SJSA1 (cell line): ENCODE results near the gene CLPTM1L. TPM values are rescaled to one million over a fixed set of nuclear protein-coding genes. Genes with fewer than 3 reads are reported as not detected.
"Not testable (repeated sequence)": the region's sequence is repeated elsewhere in the genome, so short reads cannot be mapped to it uniquely, and the experiment has no call there.

Experiments
- DNase-seq, 2 experiments: peaks; one replicate each; pipeline ENCODE4 v3.0.0-alpha.2; 2015 to 2020; ENCODE audit warnings: low spot score in 2 of 2, low read depth in 1 of 2
- H3K27ac ChIP-seq: fragments of 250-450 bp; sonication (Bioruptor Pico); 2 replicates; pipeline ENCODE4 v1.5.1; 2020; ENCODE audit warnings: mild to moderate bottlenecking, moderate library complexity
- H3K27me3 ChIP-seq: fragments of 250-450 bp; sonication (Bioruptor Pico); replicated peaks from 2 replicates; pipeline ENCODE4 v1.5.1; 2020; ENCODE audit warnings: mild to moderate bottlenecking, moderate library complexity
- H3K36me3 ChIP-seq: fragments of 250-450 bp; sonication (Bioruptor Pico); 2 replicates; pipeline ENCODE4 v1.5.1; 2020; ENCODE audit warnings: mild to moderate bottlenecking
- H3K4me1 ChIP-seq: fragments of 250-450 bp; sonication (Bioruptor Pico); replicated peaks from 2 replicates; pipeline ENCODE4 v1.6.1; 2021; ENCODE audit warnings: mild to moderate bottlenecking
- H3K4me3 ChIP-seq: fragments of 250-450 bp; sonication (Bioruptor Pico); 2 replicates; pipeline ENCODE4 v1.5.1; 2020; ENCODE audit warnings: mild to moderate bottlenecking
- H3K9me3 ChIP-seq: fragments of 250-450 bp; sonication (Bioruptor Pico); replicated peaks from 2 replicates; pipeline ENCODE4 v1.5.1; 2020; ENCODE audit warnings: mild to moderate bottlenecking
- total RNA-seq: library from RNA; depleted of rRNA; stranded (reverse); fragments of >200 nt; shearing (Covaris generic); gene quantifications from 2 replicates; pipeline ENCODE4 v1.2.3, GENCODE V29; 2014

The CLPTM1L gene
- total RNA-seq, 1 experiment from 2014 or later: 241 TPM

GRCh38 chr5:1329111-1329579, 15.8 kb downstream of the CLPTM1L start:
- peaks cover 6% of the 10 kb centered on the region; the same call in 1 of the 2 replicates for H3K9me3 ChIP-seq
- peaks cover 57% of the 10 kb centered on the region for H3K36me3 ChIP-seq
- no peaks in the 10 kb centered on the region for H3K27me3 ChIP-seq
- DNase-seq: no peak
- H3K27ac ChIP-seq: no peak overlapping the region
- H3K4me1 ChIP-seq: peaks cover 6% of the 10 kb centered on the region; the same call in 1 of the 2 replicates
- no peak overlapping the region for H3K4me3 ChIP-seq

GRCh38 chr5:1328237-1329110, 16.4 kb downstream of the CLPTM1L start:
- H3K36me3 ChIP-seq: peaks cover 59% of the 10 kb centered on the region
- not testable (repeated sequence) for H3K27ac ChIP-seq, H3K4me3 ChIP-seq, H3K4me1 ChIP-seq, H3K9me3 ChIP-seq, H3K27me3 ChIP-seq
- peak in 1 of 2 experiments; percentile 30 for DNase-seq

- H3K36me3 ChIP-seq: peaks cover 63% of the 10 kb centered on the region
Observed at GRCh38 chr5:1326901-1327756, 17.8 kb downstream of the CLPTM1L start.

GRCh38 chr5:1326532-1326875, 18.4 kb downstream of the CLPTM1L start:
- H3K36me3 ChIP-seq: peaks cover 63% of the 10 kb centered on the region
- not testable (repeated sequence) for H3K4me3 ChIP-seq, H3K4me1 ChIP-seq, H3K9me3 ChIP-seq, H3K27ac ChIP-seq, H3K27me3 ChIP-seq, DNase-seq

More at GRCh38 chr5:1326901-1327756, 17.8 kb downstream of the CLPTM1L start:
- H3K27me3 ChIP-seq, H3K9me3 ChIP-seq, H3K4me3 ChIP-seq, H3K27ac ChIP-seq, H3K4me1 ChIP-seq: not testable (repeated sequence)
- peak in 1 of 2 experiments; percentile 27 for DNase-seq

- Histone ChIP-seq H3K27me3 (no peaks in the 10 kb centered on the region), H3K4me3 (no peak overlapping the region), H3K9me3 (peaks cover 6% of the 10 kb centered on the region; the same call in 1 of the 2 replicates), H3K36me3 (peaks cover 61% of the 10 kb centered on the region), H3K27ac (no peak overlapping the region), H3K4me1 (peaks cover 6% of the 10 kb centered on the region; the same call in 1 of the 2 replicates)
- DNase-seq: no peak
Observed at GRCh38 chr5:1325870-1326531, 18.9 kb downstream of the CLPTM1L start.

GRCh38 chr5:1325191-1325741, 19.6 kb downstream of the CLPTM1L start:
- no peak for DNase-seq
- Histone ChIP-seq H3K27me3 (no peaks in the 10 kb centered on the region), H3K4me3 (no peak overlapping the region), H3K36me3 (peaks cover 61% of the 10 kb centered on the region), H3K9me3 (peaks cover 6% of the 10 kb centered on the region; the same call in 1 of the 2 replicates), H3K4me1 (peaks cover 6% of the 10 kb centered on the region; the same call in 1 of the 2 replicates), H3K27ac (no peak overlapping the region)

GRCh38 chr5:1324719-1325190, 20.1 kb downstream of the CLPTM1L start:
- H3K27me3 ChIP-seq: no peaks in the 10 kb centered on the region
- H3K4me1 ChIP-seq: peaks cover 6% of the 10 kb centered on the region; the same call in 1 of the 2 replicates
- H3K9me3 ChIP-seq: peaks cover 6% of the 10 kb centered on the region; the same call in 1 of the 2 replicates
- no peak overlapping the region for H3K4me3 ChIP-seq
- peaks cover 62% of the 10 kb centered on the region for H3K36me3 ChIP-seq
- no peak overlapping the region for H3K27ac ChIP-seq
- DNase-seq: no peak

- DNase-seq: no peak
- Histone ChIP-seq H3K4me1 (peaks cover 6% of the 10 kb centered on the region; the same call in 1 of the 2 replicates), H3K27me3 (no peaks in the 10 kb centered on the region), H3K9me3 (peaks cover 6% of the 10 kb centered on the region; the same call in 1 of the 2 replicates), H3K36me3 (peaks cover 67% of the 10 kb centered on the region), H3K27ac (no peak overlapping the region), H3K4me3 (no peak overlapping the region)
Observed at GRCh38 chr5:1324301-1324700, 20.6 kb downstream of the CLPTM1L start.

- no peak for DNase-seq
Observed at GRCh38 chr5:1323803-1324173, 21.1 kb downstream of the CLPTM1L start.

GRCh38 chr5:1322955-1323802, 21.7 kb downstream of the CLPTM1L start:
- no peak for DNase-seq
- Histone ChIP-seq H3K4me1 (0 out of 2 replicates have a peak, but pooled peaks cover 3% of the 10 kb centered on the region), H3K9me3 (0 out of 2 replicates have a peak, but pooled peaks cover 3% of the 10 kb centered on the region), H3K27ac (no peak overlapping the region), H3K27me3 (no peaks in the 10 kb centered on the region), H3K4me3 (no peak overlapping the region), H3K36me3 (peaks cover 75% of the 10 kb centered on the region)

More at GRCh38 chr5:1323803-1324173, 21.1 kb downstream of the CLPTM1L start:
- peaks cover 69% of the 10 kb centered on the region for H3K36me3 ChIP-seq
- H3K4me3 ChIP-seq: no peak overlapping the region
- no peaks in the 10 kb centered on the region for H3K27me3 ChIP-seq
- 0 out of 2 replicates have a peak, but pooled peaks cover 3% of the 10 kb centered on the region for H3K9me3 ChIP-seq
- no peak overlapping the region for H3K27ac ChIP-seq
- H3K4me1 ChIP-seq: peaks cover 3% of the 10 kb centered on the region; the same call in 1 of the 2 replicates

GRCh38 chr5:1322036-1322900, 22.6 kb downstream of the CLPTM1L start:
- H3K27me3 ChIP-seq: no peaks in the 10 kb centered on the region
- peaks cover 80% of the 10 kb centered on the region for H3K36me3 ChIP-seq

More at GRCh38 chr5:1322036-1322900, 22.6 kb downstream of the CLPTM1L start:
- no peak for DNase-seq
- Histone ChIP-seq H3K9me3 (0 out of 2 replicates have a peak, but pooled peaks cover 3% of the 10 kb centered on the region), H3K27ac (no peak overlapping the region), H3K4me3 (no peak overlapping the region), H3K4me1 (0 out of 2 replicates have a peak, but pooled peaks cover 3% of the 10 kb centered on the region)
